ENCODE results near the gene GPR89A. TPM values are rescaled to one million over a fixed set of nuclear protein-coding genes. Genes with fewer than 3 reads are reported as not detected.
A peak's percentile ranks its signal among the peaks of the same experiment; 100 is the strongest.

Gene GPR89A
- total RNA-seq, 1 experiment from 2014 or later: 19.5 TPM

DNA sequence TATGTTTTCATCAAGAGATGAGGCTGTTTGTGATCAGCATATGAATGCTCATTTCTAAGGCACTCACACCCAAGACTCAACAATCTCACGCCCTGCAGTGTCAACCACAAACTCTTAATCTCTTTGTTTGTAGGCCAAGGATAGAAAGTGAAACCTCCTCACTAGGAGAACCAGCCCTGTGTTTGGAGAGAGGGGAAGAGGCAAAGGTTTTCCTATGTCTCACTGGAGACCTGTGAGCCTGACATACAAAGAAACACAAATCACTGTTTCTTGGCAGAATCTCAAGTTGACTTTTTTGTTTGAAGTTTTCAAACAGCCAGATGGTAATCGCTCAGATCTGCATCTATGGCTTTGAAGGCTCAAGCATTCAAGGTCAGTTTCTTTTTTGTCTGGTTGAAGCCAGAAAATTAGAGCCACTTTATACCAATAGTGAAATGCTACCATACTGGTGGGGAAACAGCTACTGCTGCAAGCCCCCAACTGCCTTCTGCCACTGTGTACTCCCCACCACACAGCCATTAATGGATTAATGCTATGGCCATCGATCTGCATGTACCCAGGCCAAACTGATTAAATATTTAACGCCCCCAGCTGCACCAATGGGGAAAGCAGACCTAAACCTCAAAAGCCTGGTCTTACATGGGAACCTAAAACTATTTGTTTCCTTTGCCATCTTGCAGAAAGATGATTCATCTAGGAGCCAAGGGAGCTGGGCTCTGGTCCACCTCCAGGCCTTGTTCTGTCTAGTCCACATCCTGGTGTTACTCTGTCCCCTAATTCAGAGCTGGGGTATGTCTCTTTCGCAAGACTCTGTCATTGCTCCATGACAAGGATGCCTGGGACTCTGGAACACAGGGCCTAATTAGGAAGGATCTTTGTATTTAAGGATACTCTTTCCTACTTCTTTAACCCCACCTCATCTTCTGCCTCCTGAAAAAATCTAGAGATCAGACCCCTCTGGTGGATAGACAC, 83.1 kb downstream of the GPR89A start:
- Histone ChIP-seq H3K36me3 (ENCODE audit: control insufficient read depth in 1 of 2, insufficient read depth in 2 of 2, low read length in 2 of 2) (no peaks in the 10 kb centered on the region), H2AFZ (ENCODE audit: low read depth, low read length, poor library complexity, severe bottlenecking) (no peak overlapping the region), H4K20me1 (ENCODE audit: insufficient read depth) (no peaks in the 10 kb centered on the region), H3K9ac (ENCODE audit: low read length) (no peak overlapping the region), H3K4me1 (ENCODE audit: control insufficient read depth in 1 of 2, insufficient read depth in 2 of 2, low read length in 2 of 2) (no peaks in the 10 kb centered on the region), H3K79me2 (ENCODE audit: insufficient read depth, low read length) (no peaks in the 10 kb centered on the region), H3K4me3 (replicated peaks in 1 of 2; ENCODE audit: low read depth in 1 of 2, low read length in 2 of 2) (no peak overlapping the region), H3K9me2 (ENCODE audit: insufficient read depth) (no peaks in the 10 kb centered on the region), H3K4me2 (ENCODE audit: low read length) (no peak overlapping the region), H3K27me3 (ENCODE audit: insufficient read depth, low read length) (no peaks in the 10 kb centered on the region), H3K9me3 (ENCODE audit: control insufficient read depth in 1 of 2, insufficient read depth in 1 of 2, low read depth in 1 of 2, low read length in 2 of 2) (no peaks in the 10 kb centered on the region), H3K27ac (ENCODE audit: low read depth, low read length) (no peak overlapping the region)
- no TSS peak for BruUV-seq (replicated peaks)
- DNase-seq (ENCODE audit: low read depth, low spot score): no peak
- CTCF ChIA-PET: no interaction called here
- no peak for TF ChIP-seq ELF1 (IDR thresholded peaks at IDR 0.05; ENCODE audit: borderline replicate concordance, low read depth)
- TF ChIP-seq RAD21 (IDR thresholded peaks at IDR 0.05; ENCODE audit: low read depth): no peak
- TF ChIP-seq EZH2phosphoT487 (IDR thresholded peaks at IDR 0.05; ENCODE audit: borderline replicate concordance): no peak
- TF ChIP-seq TCF7L2 (IDR thresholded peaks at IDR 0.05; ENCODE audit: borderline replicate concordance, extremely low read depth, insufficient read depth, insufficient read length): peak; percentile 18
- intact Hi-C loops (cut with micrococcal nuclease): no loop called here
- POLR2A ChIA-PET: interaction anchor here (1.4 kb wide), 1 partner anchor 9 kb away, joined by 3 read pairs; no protein-coding TSS in a partner anchor
- RAD21 ChIA-PET (ENCODE audit: low non-redundant PET in 1 of 2, low total read pairs in 2 of 2, uncharacterized antibody in 2 of 2, unreplicated experiment in 2 of 2): no interaction called here
- no peak for ATAC-seq

DNA sequence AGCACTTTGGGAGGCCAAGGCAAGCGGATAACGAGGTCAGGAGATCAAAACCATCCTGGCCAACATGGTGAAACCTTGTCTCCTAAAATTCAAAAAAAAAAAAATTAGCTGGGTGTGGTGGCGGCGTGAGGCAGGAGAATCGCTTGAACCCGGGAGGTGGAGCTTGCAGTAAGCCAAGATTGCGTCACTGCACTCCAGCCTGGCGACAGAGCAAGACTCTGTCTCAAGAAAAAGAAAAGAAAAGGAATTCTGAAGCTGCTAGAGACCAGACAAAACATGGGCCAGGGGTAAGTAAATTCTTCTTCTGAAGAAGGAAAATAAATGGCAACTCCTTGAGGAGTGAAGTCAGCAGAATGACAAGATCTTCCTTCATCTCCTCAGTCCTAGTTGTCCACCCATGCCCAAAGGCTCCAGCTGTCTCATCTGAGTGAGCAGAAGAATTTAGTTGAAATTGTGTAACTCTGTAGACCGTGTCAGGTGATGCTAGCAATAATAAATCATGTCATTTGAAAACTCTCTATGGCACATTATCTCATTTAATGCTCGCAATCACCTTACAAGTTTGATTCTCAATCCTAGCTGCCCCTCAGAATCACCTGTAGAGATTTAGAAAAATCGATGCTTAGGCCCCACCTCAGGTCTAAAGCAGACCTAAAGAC, 85.1 kb downstream of the GPR89A start:
- Histone ChIP-seq H3K9me2 (ENCODE audit: insufficient read depth) (no peaks in the 10 kb centered on the region), H3K79me2 (ENCODE audit: insufficient read depth, low read length) (no peaks in the 10 kb centered on the region), H3K4me2 (ENCODE audit: low read length) (no peak overlapping the region), H3K4me3 (replicated peaks in 1 of 2; ENCODE audit: low read depth in 1 of 2, low read length in 2 of 2) (no peak overlapping the region), H3K9ac (ENCODE audit: low read length) (no peak overlapping the region), H3K27me3 (ENCODE audit: insufficient read depth, low read length) (no peaks in the 10 kb centered on the region), H3K36me3 (ENCODE audit: control insufficient read depth in 1 of 2, insufficient read depth in 2 of 2, low read length in 2 of 2) (no peaks in the 10 kb centered on the region), H2AFZ (ENCODE audit: low read depth, low read length, poor library complexity, severe bottlenecking) (no peak overlapping the region), H3K9me3 (ENCODE audit: control insufficient read depth in 1 of 2, insufficient read depth in 1 of 2, low read depth in 1 of 2, low read length in 2 of 2) (no peaks in the 10 kb centered on the region), H3K27ac (ENCODE audit: low read depth, low read length) (no peak overlapping the region), H4K20me1 (ENCODE audit: insufficient read depth) (no peaks in the 10 kb centered on the region), H3K4me1 (ENCODE audit: control insufficient read depth in 1 of 2, insufficient read depth in 2 of 2, low read length in 2 of 2) (no peaks in the 10 kb centered on the region)
- DNase-seq (ENCODE audit: low read depth, low spot score) (no peak), ATAC-seq (no peak)
- CTCF ChIA-PET: no interaction called here
- BruUV-seq (replicated peaks): no TSS peak
- RAD21 ChIA-PET (ENCODE audit: low non-redundant PET in 1 of 2, low total read pairs in 2 of 2, uncharacterized antibody in 2 of 2, unreplicated experiment in 2 of 2): no interaction called here
- intact Hi-C loops (cut with micrococcal nuclease): no loop called here
- TF ChIP-seq, protein P1, sequence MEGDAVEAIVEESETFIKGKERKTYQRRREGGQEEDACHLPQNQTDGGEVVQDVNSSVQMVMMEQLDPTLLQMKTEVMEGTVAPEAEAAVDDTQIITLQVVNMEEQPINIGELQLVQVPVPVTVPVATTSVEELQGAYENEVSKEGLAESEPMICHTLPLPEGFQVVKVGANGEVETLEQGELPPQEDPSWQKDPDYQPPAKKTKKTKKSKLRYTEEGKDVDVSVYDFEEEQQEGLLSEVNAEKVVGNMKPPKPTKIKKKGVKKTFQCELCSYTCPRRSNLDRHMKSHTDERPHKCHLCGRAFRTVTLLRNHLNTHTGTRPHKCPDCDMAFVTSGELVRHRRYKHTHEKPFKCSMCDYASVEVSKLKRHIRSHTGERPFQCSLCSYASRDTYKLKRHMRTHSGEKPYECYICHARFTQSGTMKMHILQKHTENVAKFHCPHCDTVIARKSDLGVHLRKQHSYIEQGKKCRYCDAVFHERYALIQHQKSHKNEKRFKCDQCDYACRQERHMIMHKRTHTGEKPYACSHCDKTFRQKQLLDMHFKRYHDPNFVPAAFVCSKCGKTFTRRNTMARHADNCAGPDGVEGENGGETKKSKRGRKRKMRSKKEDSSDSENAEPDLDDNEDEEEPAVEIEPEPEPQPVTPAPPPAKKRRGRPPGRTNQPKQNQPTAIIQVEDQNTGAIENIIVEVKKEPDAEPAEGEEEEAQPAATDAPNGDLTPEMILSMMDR (IDR thresholded peaks at IDR 0.05 in 2 of 3, conservative IDR thresholded peaks at IDR 0.05 in 1 of 3; ENCODE audit: borderline replicate concordance in 1 of 3, insufficient read depth in 1 of 3, low read depth in 2 of 3, low read length in 2 of 3): no peak
- no peak for TF ChIP-seq CEBPB (IDR thresholded peaks at IDR 0.05; ENCODE audit: low read depth)
- no peak for TF ChIP-seq EZH2 (IDR thresholded peaks at IDR 0.05)
- TF ChIP-seq, protein P2, sequence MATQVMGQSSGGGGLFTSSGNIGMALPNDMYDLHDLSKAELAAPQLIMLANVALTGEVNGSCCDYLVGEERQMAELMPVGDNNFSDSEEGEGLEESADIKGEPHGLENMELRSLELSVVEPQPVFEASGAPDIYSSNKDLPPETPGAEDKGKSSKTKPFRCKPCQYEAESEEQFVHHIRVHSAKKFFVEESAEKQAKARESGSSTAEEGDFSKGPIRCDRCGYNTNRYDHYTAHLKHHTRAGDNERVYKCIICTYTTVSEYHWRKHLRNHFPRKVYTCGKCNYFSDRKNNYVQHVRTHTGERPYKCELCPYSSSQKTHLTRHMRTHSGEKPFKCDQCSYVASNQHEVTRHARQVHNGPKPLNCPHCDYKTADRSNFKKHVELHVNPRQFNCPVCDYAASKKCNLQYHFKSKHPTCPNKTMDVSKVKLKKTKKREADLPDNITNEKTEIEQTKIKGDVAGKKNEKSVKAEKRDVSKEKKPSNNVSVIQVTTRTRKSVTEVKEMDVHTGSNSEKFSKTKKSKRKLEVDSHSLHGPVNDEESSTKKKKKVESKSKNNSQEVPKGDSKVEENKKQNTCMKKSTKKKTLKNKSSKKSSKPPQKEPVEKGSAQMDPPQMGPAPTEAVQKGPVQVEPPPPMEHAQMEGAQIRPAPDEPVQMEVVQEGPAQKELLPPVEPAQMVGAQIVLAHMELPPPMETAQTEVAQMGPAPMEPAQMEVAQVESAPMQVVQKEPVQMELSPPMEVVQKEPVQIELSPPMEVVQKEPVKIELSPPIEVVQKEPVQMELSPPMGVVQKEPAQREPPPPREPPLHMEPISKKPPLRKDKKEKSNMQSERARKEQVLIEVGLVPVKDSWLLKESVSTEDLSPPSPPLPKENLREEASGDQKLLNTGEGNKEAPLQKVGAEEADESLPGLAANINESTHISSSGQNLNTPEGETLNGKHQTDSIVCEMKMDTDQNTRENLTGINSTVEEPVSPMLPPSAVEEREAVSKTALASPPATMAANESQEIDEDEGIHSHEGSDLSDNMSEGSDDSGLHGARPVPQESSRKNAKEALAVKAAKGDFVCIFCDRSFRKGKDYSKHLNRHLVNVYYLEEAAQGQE (IDR thresholded peaks at IDR 0.05; ENCODE audit: low read depth): no peak
- POLR2A ChIA-PET: no interaction called here
